HG03565 (cell line): ENCODE measurements around the gene TNFRSF18.
A peak's percentile ranks its signal among the peaks of the same experiment; 100 is the strongest.

Experiments
- ATAC-seq: cut with Tn5 transposase; IDR thresholded peaks from one replicate; pipeline ENCODE4 v1.9.1; 2021; ENCODE audit warnings: mild to moderate bottlenecking, moderate library complexity; ENCODE audit not compliant: unreplicated experiment

TNFRSF18 gene

GRCh38 chr1:1240822-1241587 is 34.6 kb upstream of the TNFRSF18 start:
- ATAC-seq, result no peak

- no peak for ATAC-seq
Observed at GRCh38 chr1:1240348-1240732, 33.9 kb upstream of the TNFRSF18 start.

- ATAC-seq, result no peak
Observed at GRCh38 chr1:1239614-1240347, 33.4 kb upstream of the TNFRSF18 start.

- ATAC-seq, result no peak
Observed at GRCh38 chr1:1239227-1239613, 32.8 kb upstream of the TNFRSF18 start.

- no peak for ATAC-seq
Observed at GRCh38 chr1:1238702-1239178, 32.3 kb upstream of the TNFRSF18 start.

GRCh38 chr1:1237874-1238701 is 31.7 kb upstream of the TNFRSF18 start:
- no peak for ATAC-seq

- no peak for ATAC-seq
Observed at GRCh38 chr1:1236945-1237873, 30.8 kb upstream of the TNFRSF18 start.

GRCh38 chr1:1236176-1236763 is 29.9 kb upstream of the TNFRSF18 start:
- ATAC-seq, result no peak

GRCh38 chr1:1235016-1235744 is 28.8 kb upstream of the TNFRSF18 start:
- no peak for ATAC-seq

GRCh38 chr1:1234180-1234808 is 27.9 kb upstream of the TNFRSF18 start:
- ATAC-seq, result no peak

- ATAC-seq, result no peak
Observed at GRCh38 chr1:1233567-1233892, 27.1 kb upstream of the TNFRSF18 start.

- ATAC-seq, result no peak
Observed at GRCh38 chr1:1232796-1233566, 26.6 kb upstream of the TNFRSF18 start.

- no peak for ATAC-seq
Observed at GRCh38 chr1:1232208-1232795, 25.9 kb upstream of the TNFRSF18 start, which contains the start of gene B3GALT6. B3GALT6 (plus strand) TSS chr1:1232237; CDS start chr1:1232279, 42 bp downstream.

- peak; percentile 87 for ATAC-seq
Observed at GRCh38 chr1:1231400-1232207, 25.2 kb upstream of the TNFRSF18 start, which contains the start of gene SDF4. SDF4 (minus strand) TSS chr1:1232001; CDS start chr1:1228772, 3,229 bp downstream.

- no peak for ATAC-seq
Observed at GRCh38 chr1:1230656-1231399, 24.4 kb upstream of the TNFRSF18 start.

GRCh38 chr1:1229770-1230169 is 23.4 kb upstream of the TNFRSF18 start:
- no peak for ATAC-seq
